IMR-90 (cell line): ENCODE data around the gene C1QL1. TPM values are rescaled to one million over a fixed set of nuclear protein-coding genes. Genes with fewer than 3 reads are reported as not detected.

ENCODE experiments used
- ATAC-seq: fragments of 200-7000 bp; cut with Tn5 transposase; 2 replicates; pipeline ENCODE4 v1.9.1; 2020; ENCODE audit warnings: low read depth, mild to moderate bottlenecking, moderate library complexity
- BruUV-seq: library from RNA; stranded (reverse); fragments of 400-500 nt; replicated peaks from 2 replicates; lab custom pipeline; 2021; lab: Mats Ljungman, UMichigan
- CTCF ChIA-PET: fragments of 300-600 bp; formaldehyde crosslinking; extraction: SDS; loops from one replicate; lab custom pipeline; 2021; ENCODE audit warnings: antibody characterized with exemption; lab: Yijun Ruan, JAX
- POLR2A ChIA-PET: fragments of 300-600 bp; sonication (Branson Sonifier 250); formaldehyde crosslinking; loops from one replicate; lab custom pipeline; 2022; ENCODE audit warnings: antibody characterized with exemption; ENCODE audit not compliant: unreplicated experiment; lab: Charles Lee
- DNase-seq: peaks from one replicate; pipeline ENCODE4 v3.0.0; 2013
- H2AFZ ChIP-seq: replicated peaks from 2 replicates; pipeline ENCODE3; 2013; ENCODE audit warnings: low read length, mild to moderate bottlenecking; ENCODE audit not compliant: poor library complexity
- H2AK5ac ChIP-seq: 2 replicates; pipeline ENCODE4 v1.6.1; 2013; ENCODE audit warnings: low read depth, low read length, inconsistent platforms
- H2AK9ac ChIP-seq: replicated peaks from 2 replicates; pipeline ENCODE3; 2013; ENCODE audit warnings: mild to moderate bottlenecking, low read depth, low read length, moderate library complexity; ENCODE audit not compliant: poor library complexity
- H2BK120ac ChIP-seq: 2 replicates; pipeline ENCODE4 v1.6.1; 2013; ENCODE audit warnings: low read depth, low read length, inconsistent platforms
- H2BK15ac ChIP-seq: 3 replicates; pipeline ENCODE4 v1.6.1; 2013; ENCODE audit warnings: low read depth, low read length, inconsistent platforms
- H2BK20ac ChIP-seq: 2 replicates; pipeline ENCODE4 v1.6.1; 2013; ENCODE audit warnings: low read depth, mild to moderate bottlenecking, inconsistent platforms, low read length, moderate library complexity
- H2BK5ac ChIP-seq: 2 replicates; pipeline ENCODE4 v1.6.1; 2013; ENCODE audit warnings: mild to moderate bottlenecking, low read depth, low read length, inconsistent platforms; ENCODE audit not compliant: poor library complexity, severe bottlenecking
- H3K14ac ChIP-seq: replicated peaks from 2 replicates; pipeline ENCODE4 v1.6.1; 2013; ENCODE audit warnings: low read depth, low read length, inconsistent platforms
- H3K18ac ChIP-seq: 2 replicates; pipeline ENCODE4 v1.6.1; 2013; ENCODE audit warnings: low read depth, low read length, control low read depth
- H3K23ac ChIP-seq: 2 replicates; pipeline ENCODE4 v1.6.1; 2013; ENCODE audit warnings: low read depth, low read length, inconsistent platforms
- H3K27ac ChIP-seq: 2 replicates; pipeline ENCODE4 v1.5.1; 2013; ENCODE audit warnings: mild to moderate bottlenecking, control low read depth, low read length; ENCODE audit not compliant: insufficient read depth
- H3K27me3 ChIP-seq: 2 replicates; pipeline ENCODE4 v1.6.1; 2013; ENCODE audit warnings: low read length; ENCODE audit not compliant: control insufficient read depth, insufficient read depth
- H3K36me3 ChIP-seq: 2 replicates; pipeline ENCODE4 v1.6.1; 2013; ENCODE audit warnings: low read length, mixed read lengths; ENCODE audit not compliant: control insufficient read depth, insufficient read depth
- H3K4ac ChIP-seq: 2 replicates; pipeline ENCODE4 v1.6.1; 2013; ENCODE audit warnings: low read depth, low read length, inconsistent platforms
- H3K4me1 ChIP-seq: 2 replicates; pipeline ENCODE4 v1.6.1; 2013; ENCODE audit warnings: low read length, mixed read lengths; ENCODE audit not compliant: control insufficient read depth, insufficient read depth
- H3K4me2 ChIP-seq: 2 replicates; pipeline ENCODE4 v1.6.1; 2013; ENCODE audit warnings: low read depth, mild to moderate bottlenecking, control low read depth, low read length, moderate library complexity
- H3K4me3 ChIP-seq: 2 replicates; pipeline ENCODE4 v1.5.1; 2013; ENCODE audit warnings: low read depth, mild to moderate bottlenecking, control low read depth, low read length, moderate library complexity; ENCODE audit not compliant: insufficient read depth
- H3K56ac ChIP-seq: 2 replicates; pipeline ENCODE4 v1.6.1; 2013; ENCODE audit warnings: low read length, inconsistent platforms; ENCODE audit not compliant: insufficient read depth; ENCODE audit errors: extremely low read depth
- H3K79me1 ChIP-seq, 2 experiments: 2 replicates each; pipeline ENCODE4 v1.6.1; 2013; ENCODE audit warnings: low read length in 2 of 2, inconsistent platforms in 1 of 2, low read depth in 1 of 2
- H3K9ac ChIP-seq: 2 replicates; pipeline ENCODE4 v1.6.1; 2013; ENCODE audit warnings: low read depth, low read length, control low read depth
- H3K9me1 ChIP-seq: 2 replicates; pipeline ENCODE4 v1.6.1; 2013; ENCODE audit warnings: low read length, inconsistent platforms; ENCODE audit not compliant: insufficient read depth
- H3K9me3 ChIP-seq: 2 replicates; pipeline ENCODE4 v1.6.1; 2013; ENCODE audit warnings: low read length; ENCODE audit not compliant: control insufficient read depth, insufficient read depth
- H4K20me1 ChIP-seq: 2 replicates; pipeline ENCODE4 v1.6.1; 2013; ENCODE audit warnings: low read length, inconsistent platforms; ENCODE audit not compliant: insufficient read depth
- H4K5ac ChIP-seq: 2 replicates; pipeline ENCODE4 v1.6.1; 2013; ENCODE audit warnings: mild to moderate bottlenecking, low read depth, low read length, control low read depth
- H4K8ac ChIP-seq, 2 experiments: 2 replicates each; pipeline ENCODE4 v1.6.1; 2013; ENCODE audit warnings: low read depth in 2 of 2, low read length in 2 of 2, control low read depth in 1 of 2, inconsistent platforms in 1 of 2
- H4K91ac ChIP-seq: 2 replicates; pipeline ENCODE4 v1.6.1; 2013; ENCODE audit warnings: low read depth, low read length, inconsistent platforms; ENCODE audit not compliant: insufficient read depth
- CHD1 ChIP-seq: IDR thresholded peaks from 2 replicates; pipeline ENCODE4 v1.6.1; 2012; ENCODE audit warnings: low read depth, low read length, improper control_type of control experiment
- POLR2A ChIP-seq: IDR thresholded peaks from 2 replicates; pipeline ENCODE4 v1.6.1; 2012; ENCODE audit warnings: mild to moderate bottlenecking, low read depth, low read length
- WGBS, 2 experiments: methylation state at CpG; one replicate each; pipeline versions ENCODE4 v1.1.5 to v1.1.7; 2013; ENCODE audit warnings: missing lambda C conversion rate in 2 of 2; ENCODE audit not compliant: insufficient read length in 1 of 2; ENCODE audit errors: extremely low coverage in 2 of 2; 5-methylcytosine and 5-hydroxymethylcytosine counted together
- dilution Hi-C: fragments of 300-500 bp; cut with HindIII; formaldehyde crosslinking; loops from one replicate; pipeline ENCODE4 v1.14.3; 2018; ENCODE audit warnings: low sequenced_read_pairs; ENCODE audit not compliant: unreplicated experiment
- in situ Hi-C: fragments of 300-500 bp; cut with MboI; formaldehyde crosslinking; loops from 3 replicates; pipeline ENCODE4 v1.14.3; 2019; ENCODE audit warnings: low sequenced_read_pairs, inconsistent platforms, mixed read lengths
- intact Hi-C: fragments of 100-400 bp; cut with micrococcal nuclease; formaldehyde crosslinking; loops from 2 replicates; pipeline ENCODE4 v1.10.0; 2022
- polyA plus RNA-seq, 3 experiments: library from polyadenylated mRNA; depleted of rRNA; stranded (reverse); fragments of >200 nt; gene quantifications; 2 replicates each; pipeline ENCODE4 v1.2.3, GENCODE V29; 2012; ENCODE audit warnings: low replicate concordance in 1 of 3
- total RNA-seq: library from RNA; depleted of rRNA; stranded (reverse); fragments of >200 nt; gene quantifications from 2 replicates; pipeline ENCODE4 v1.2.3, GENCODE V29; 2012

C1QL1 gene
- total and polyA plus RNA-seq, 2 of the 4 experiments (the other 2 are of a cell fraction), result 0.18 to 0.84 TPM

DNA sequence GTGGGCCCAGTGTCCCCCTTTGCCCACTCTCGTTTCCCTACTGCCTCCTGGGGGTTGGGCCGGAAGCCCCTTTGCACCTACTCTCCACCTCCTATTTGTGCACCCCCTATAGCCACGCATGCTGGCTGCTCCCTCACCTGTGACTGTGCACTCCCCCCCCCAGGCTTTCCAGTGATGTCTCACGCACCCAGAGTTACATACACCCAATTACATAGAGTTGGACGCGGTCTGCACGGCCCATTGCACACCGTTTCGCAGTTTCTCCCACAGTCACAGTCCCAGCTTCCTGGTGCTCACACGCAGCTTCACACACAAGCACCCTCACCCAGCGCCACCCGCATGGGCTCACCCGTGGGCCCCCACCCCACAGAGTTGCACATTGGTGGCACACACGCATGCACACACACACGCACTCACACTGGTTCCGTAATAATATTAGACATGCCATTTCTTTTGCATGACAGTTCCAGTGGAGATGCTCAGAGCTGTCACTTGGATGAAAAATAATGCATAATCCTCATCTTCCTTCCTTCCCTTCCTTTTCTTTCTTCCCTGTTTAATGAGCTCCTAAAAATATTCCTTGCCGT lies 21.5 kb upstream of the C1QL1 start:
- Histone ChIP-seq H4K20me1 (no peaks in the 10 kb centered on the region), H3K14ac (no peak overlapping the region), H3K9ac (no peak overlapping the region), H2AK5ac (no peak overlapping the region), H4K8ac (no peak overlapping the region), H3K4ac (no peak overlapping the region), H3K18ac (no peak overlapping the region), H2AFZ (no peak overlapping the region), H2AK9ac (no peak overlapping the region), H3K79me1 (no peaks in the 10 kb centered on the region), H4K5ac (no peak overlapping the region), H3K56ac (no peak overlapping the region), H2BK5ac (no peak overlapping the region), H4K91ac (no peak overlapping the region), H3K9me1 (no peaks in the 10 kb centered on the region), H3K36me3 (no peaks in the 10 kb centered on the region), H3K27ac (no peak overlapping the region), H3K9me3 (no peaks in the 10 kb centered on the region), H2BK15ac (no peak overlapping the region), H3K23ac (no peak overlapping the region), H3K4me1 (peaks cover 2% of the 10 kb centered on the region; the same call in 1 of the 2 replicates), H2BK20ac (no peak overlapping the region), H3K4me2 (no peak overlapping the region), H3K27me3 (peaks cover 18% of the 10 kb centered on the region), H2BK120ac (no peak overlapping the region), H3K4me3 (no peak overlapping the region)
- DNase-seq (no peak), ATAC-seq (no peak)
- TF ChIP-seq POLR2A (no peak), CHD1 (no peak)
- no TSS peak for BruUV-seq
- ChIA-PET CTCF (no interaction called here), POLR2A (no interaction called here)
- dilution Hi-C loops (no loop called here), intact Hi-C loops (no loop called here), in situ Hi-C loops (no loop called here)
- 84% methylated on average over 14 of the region's 17 CpGs; no CpG with 5 or more reads in 1 of the 2 experiments for WGBS, 2 experiments
